Hematopoietic multipotent progenitor cell treated with erythropoietin and hydrocortisone succinate and interleukin-3 and kit ligand, for 15 days (in vitro differentiated cells): ENCODE results near the gene CYB561A3.

Experiments
- DNase-seq: peaks from one replicate; pipeline ENCODE4 v3.0.0-alpha.2; 2015; ENCODE audit warnings: low spot score

Gene CYB561A3

GRCh38 chr11:61345170-61345610, 16.5 kb downstream of the CYB561A3 start:
- DNase-seq, result no peak

- peak; percentile 34 for DNase-seq
Observed at GRCh38 chr11:61343792-61344745, 17.6 kb downstream of the CYB561A3 start.

- no peak for DNase-seq
Observed at GRCh38 chr11:61342207-61342803, 19.4 kb downstream of the CYB561A3 start.

- no peak for DNase-seq
Observed at GRCh38 chr11:61341706-61342105, 20.0 kb downstream of the CYB561A3 start.

- no peak for DNase-seq
Observed at GRCh38 chr11:61340979-61341378, 20.7 kb downstream of the CYB561A3 start.

GRCh38 chr11:61339490-61339878, 22.2 kb downstream of the CYB561A3 start:
- DNase-seq, result no peak

- DNase-seq, result no peak
Observed at GRCh38 chr11:61338783-61339489, 22.7 kb downstream of the CYB561A3 start.

- no peak for DNase-seq
Observed at GRCh38 chr11:61337706-61338470, 23.8 kb downstream of the CYB561A3 start.

GRCh38 chr11:61336171-61336935, 25.3 kb downstream of the CYB561A3 start:
- peak; percentile 87 for DNase-seq

- peak; percentile 44 for DNase-seq
Observed at GRCh38 chr11:61335355-61335710, 26.3 kb downstream of the CYB561A3 start.

- no peak for DNase-seq
Observed at GRCh38 chr11:61334434-61335354, 27.0 kb downstream of the CYB561A3 start.

GRCh38 chr11:61333550-61334433, 27.9 kb downstream of the CYB561A3 start:
- DNase-seq, result no peak

GRCh38 chr11:61332797-61333549, 28.7 kb downstream of the CYB561A3 start, which contains the start of the genes DDB1 and TKFC:
DDB1 (minus strand) TSS chr11:61333105; CDS start chr11:61332968, 137 bp downstream.
TKFC (plus strand) TSS chr11:61333228; CDS start chr11:61334729, 1,501 bp downstream.
- peak; percentile 92 for DNase-seq

- no peak for DNase-seq
Observed at GRCh38 chr11:61332281-61332796, 29.3 kb downstream of the CYB561A3 start.

GRCh38 chr11:61331651-61332050, 30.0 kb downstream of the CYB561A3 start:
- no peak for DNase-seq

GRCh38 chr11:61329871-61330270, 31.8 kb downstream of the CYB561A3 start:
- DNase-seq, result no peak

GRCh38 chr11:61328351-61328750, 33.3 kb downstream of the CYB561A3 start:
- DNase-seq, result no peak

- no peak for DNase-seq
Observed at GRCh38 chr11:61327669-61328071, 34.0 kb downstream of the CYB561A3 start.
